CD4-positive, alpha-beta T cell (primary cell): ENCODE data around the gene IFFO2. TPM values are rescaled to one million over a fixed set of nuclear protein-coding genes. Genes with fewer than 3 reads are reported as not detected.

Source experiments
- ATAC-seq: fragments of 200-7000 bp; cut with Tn5 transposase; one replicate; pipeline ENCODE4 v1.10.0; 2022; ENCODE audit warnings: mild to moderate bottlenecking; ENCODE audit not compliant: poor library complexity
- CTCF ChIA-PET: fragments of 350-600 bp; sonication (Branson Sonifier 250); formaldehyde crosslinking; loops from one replicate; lab custom pipeline; 2021; ENCODE audit warnings: antibody characterized with exemption, inconsistent platforms; lab: Charles Lee
- POLR2A ChIA-PET: fragments of 350-600 bp; sonication (Branson Sonifier 250); formaldehyde crosslinking; loops from one replicate; lab custom pipeline; 2021; ENCODE audit warnings: antibody characterized with exemption, inconsistent platforms; lab: Charles Lee
- DNase-seq, 14 experiments: peaks; one replicate each; pipeline ENCODE4 v3.0.0-alpha.2; 2013 to 2020; ENCODE audit warnings: mixed read lengths in 2 of 14
- H3K27ac ChIP-seq, 2 donors: one replicate each; pipeline versions ENCODE4 v1.5.1 to v1.7.0; 2013; ENCODE audit warnings: low read length in 2 of 2, low read depth in 1 of 2, mild to moderate bottlenecking in 1 of 2
- H3K27me3 ChIP-seq, 2 experiments: 1 replicate in 1 of 2; 2 replicates in 1 of 2; pipeline versions ENCODE4 v1.6.1 to v1.7.0; 2013; ENCODE audit warnings: low read length in 2 of 2, control low read depth in 1 of 2, mild to moderate bottlenecking in 1 of 2, moderate library complexity in 1 of 2; ENCODE audit not compliant: insufficient read depth in 2 of 2, control insufficient read depth in 1 of 2
- H3K36me3 ChIP-seq: one replicate; pipeline ENCODE4 v1.6.1; 2013; ENCODE audit warnings: low read length, control low read depth; ENCODE audit not compliant: insufficient read depth
- H3K4me1 ChIP-seq: one replicate; pipeline ENCODE4 v1.6.1; 2013; ENCODE audit warnings: low read length, control low read depth; ENCODE audit not compliant: insufficient read depth
- H3K4me3 ChIP-seq: one replicate; pipeline ENCODE4 v1.5.1; 2013; ENCODE audit warnings: mild to moderate bottlenecking, low read length, moderate library complexity
- H3K9me3 ChIP-seq, 2 experiments: 1 replicate in 1 of 2; 2 replicates in 1 of 2; pipeline versions ENCODE4 v1.6.1 to v1.7.0; 2013; ENCODE audit warnings: low read length in 2 of 2, mild to moderate bottlenecking in 2 of 2, control low read depth in 1 of 2, moderate library complexity in 1 of 2; ENCODE audit not compliant: control insufficient read depth in 1 of 2, insufficient read depth in 1 of 2
- H3K27ac Mint-ChIP-seq: one replicate; pipeline ENCODE4 v1.8.0; 2020; ENCODE audit warnings: mixed read lengths
- H3K27me3 Mint-ChIP-seq: one replicate; pipeline ENCODE4 v1.8.0; 2021; ENCODE audit warnings: mixed read lengths
- H3K36me3 Mint-ChIP-seq: one replicate; pipeline ENCODE4 v1.8.0; 2021; ENCODE audit warnings: low read depth, mixed read lengths
- H3K4me1 Mint-ChIP-seq: one replicate; pipeline ENCODE4 v1.8.0; 2021; ENCODE audit warnings: low read depth, mixed read lengths
- H3K4me3 Mint-ChIP-seq: one replicate; pipeline ENCODE4 v1.8.0; 2020; ENCODE audit warnings: mild to moderate bottlenecking, mixed read lengths
- H3K9me3 Mint-ChIP-seq: one replicate; pipeline ENCODE4 v1.8.0; 2020; ENCODE audit warnings: mixed read lengths
- CTCF ChIP-seq: fragments of 200-600 bp; IDR thresholded peaks from one replicate; pipeline ENCODE4 v1.8.0; 2022; ENCODE audit warnings: antibody characterized with exemption, mild to moderate bottlenecking
- intact Hi-C, 2 experiments: fragments of 100-400 bp; cut with DNase I in 1 of 2; cut with micrococcal nuclease in 1 of 2; formaldehyde crosslinking; loops; one replicate each; pipeline versions ENCODE4 v1.15.1 to v1.9.0; 2023 to 2025; cut with DNase I, micrococcal nuclease
- total RNA-seq, 174 experiments: library from RNA in 2 of 174; stranded (reverse) in 2 of 174; gene quantifications; one replicate each; pipeline ENCODE4 v1.2.3 and lab custom pipeline; 2021 to 2026

The IFFO2 gene
- total RNA-seq, 2 experiments from 2014 or later = 106 to 112 TPM

- intact Hi-C loops = no loop called here
- DNase-seq (no peak), ATAC-seq (no peak)
- ChIA-PET CTCF (interaction anchor here (0.5 to 3.8 kb wide), 4 partner anchors 8 to 59 kb away, joined by 3 to 53 read pairs (median 16); partner anchors contain the start of gene ALDH4A1), POLR2A (interaction anchor here (1.0 to 1.5 kb wide), 3 partner anchors 8 to 48 kb away, joined by 3 to 5 read pairs (median 3); no protein-coding TSS in a partner anchor)
- H3K4me3 Mint-ChIP-seq = no peak overlapping the region
- peaks cover 14% of the 10 kb centered on the region for H3K4me1 Mint-ChIP-seq
- Histone ChIP-seq H3K27ac (no peak overlapping the region), H3K4me1 (peaks cover 11% of the 10 kb centered on the region), H3K9me3 (no peaks in the 10 kb centered on the region), H3K4me3 (no peak overlapping the region), H3K36me3 (peaks cover 90% of the 10 kb centered on the region), H3K27me3 (no peaks in the 10 kb centered on the region)
- no peak for TF ChIP-seq CTCF
- H3K27ac Mint-ChIP-seq = peak overlapping the region; percentile 12
- no peaks in the 10 kb centered on the region for H3K9me3 Mint-ChIP-seq
- no peaks in the 10 kb centered on the region for H3K27me3 Mint-ChIP-seq
- H3K36me3 Mint-ChIP-seq = peaks cover 83% of the 10 kb centered on the region
Measured at GRCh38 chr1:18915341-18915740, 41.1 kb downstream of the IFFO2 start.

GRCh38 chr1:18913065-18913835 lies 43.2 kb downstream of the IFFO2 start:
- H3K4me1 ChIP-seq = peaks cover 14% of the 10 kb centered on the region
- H3K27me3 ChIP-seq = no peaks in the 10 kb centered on the region
- DNase-seq (peak; percentile 56 to 87 (median 70)), ATAC-seq (peak; percentile 86)
- Mint-ChIP-seq H3K36me3 (peaks cover 86% of the 10 kb centered on the region), H3K27me3 (no peaks in the 10 kb centered on the region), H3K9me3 (no peaks in the 10 kb centered on the region), H3K4me1 (peaks cover 6% of the 10 kb centered on the region), H3K27ac (peak overlapping the region; percentile 16), H3K4me3 (no peak overlapping the region)
- intact Hi-C loops = loop anchor here (1.0 kb wide), 2 partner anchors 59 to 200 kb away; no protein-coding TSS in a partner anchor
- peaks cover 90% of the 10 kb centered on the region for H3K36me3 ChIP-seq
- H3K27ac ChIP-seq = no peak overlapping the region
- no peaks in the 10 kb centered on the region for H3K9me3 ChIP-seq
- CTCF ChIA-PET = interaction anchor here (0.6 to 3.8 kb wide), 25 partner anchors 8 to 166 kb away, joined by 3 to 53 read pairs (median 9); partner anchors contain the start of genes ALDH4A1 and IFFO2
- no peak overlapping the region for H3K4me3 ChIP-seq
- POLR2A ChIA-PET = interaction anchor here (1.0 to 2.7 kb wide), 9 partner anchors 10 to 161 kb away, joined by 3 to 14 read pairs (median 6); partner anchors contain the start of genes ALDH4A1 and IFFO2
- TF ChIP-seq CTCF = peak; percentile 95

- Mint-ChIP-seq H3K4me3 (no peak overlapping the region), H3K27ac (peak overlapping the region; percentile 16), H3K36me3 (peaks cover 89% of the 10 kb centered on the region), H3K9me3 (no peaks in the 10 kb centered on the region), H3K27me3 (no peaks in the 10 kb centered on the region), H3K4me1 (peaks cover 6% of the 10 kb centered on the region)
- Histone ChIP-seq H3K4me1 (peaks cover 15% of the 10 kb centered on the region), H3K4me3 (no peak overlapping the region), H3K9me3 (no peaks in the 10 kb centered on the region), H3K27me3 (no peaks in the 10 kb centered on the region), H3K27ac (no peak overlapping the region), H3K36me3 (peaks cover 90% of the 10 kb centered on the region)
- intact Hi-C loops = no loop called here
- TF ChIP-seq CTCF = no peak
- DNase-seq (no peak), ATAC-seq (no peak)
- ChIA-PET CTCF (interaction anchor here (0.9 to 3.8 kb wide), 24 partner anchors 9 to 162 kb away, joined by 3 to 53 read pairs (median 9); partner anchors contain the start of genes ALDH4A1 and IFFO2), POLR2A (interaction anchor here (0.6 to 2.7 kb wide), 7 partner anchors 10 to 162 kb away, joined by 3 to 14 read pairs (median 4); partner anchors contain the start of genes ALDH4A1 and IFFO2)
Measured at GRCh38 chr1:18912550-18912949, 43.9 kb downstream of the IFFO2 start.
